ENCODE data around the gene FEZ2.

The FEZ2 gene

GRCh38 chr2:36567711-36568408, 30.1 kb downstream of the FEZ2 start:
- no peak overlapping the region for H3K4me3 ChIP-seq (ENCODE audit: low read depth, low read length)
- no peak for DNase-seq (ENCODE audit: low read depth)
- no peak for TF ChIP-seq MYC (IDR thresholded peaks at IDR 0.05; ENCODE audit: low read depth, low read length)
- TF ChIP-seq MAX (IDR thresholded peaks at IDR 0.05; ENCODE audit: low read depth, low read length) = no peak
- no peak for TF ChIP-seq POLR2A (IDR thresholded peaks at IDR 0.05; ENCODE audit: extremely low read depth, insufficient read length)
- TF ChIP-seq CTCF (IDR thresholded peaks at IDR 0.05; ENCODE audit: low read depth, low read length) = no peak

GRCh38 chr2:36566887-36567286, 31.1 kb downstream of the FEZ2 start:
- no peak for TF ChIP-seq MAX (IDR thresholded peaks at IDR 0.05; ENCODE audit: low read depth, low read length)
- H3K4me3 ChIP-seq (ENCODE audit: low read depth, low read length) = no peak overlapping the region
- DNase-seq (ENCODE audit: low read depth) = no peak

- TF ChIP-seq CTCF (IDR thresholded peaks at IDR 0.05; ENCODE audit: low read depth, low read length) (no peak), MAX (IDR thresholded peaks at IDR 0.05; ENCODE audit: low read depth, low read length) (no peak), POLR2A (IDR thresholded peaks at IDR 0.05; ENCODE audit: extremely low read depth, insufficient read length) (no peak), MYC (IDR thresholded peaks at IDR 0.05; ENCODE audit: low read depth, low read length) (no peak)
- H3K4me3 ChIP-seq (ENCODE audit: low read depth, low read length) = no peak overlapping the region
- no peak for DNase-seq (ENCODE audit: low read depth)
These were observed 32.3 kb downstream of the FEZ2 start for GRCh38 chr2:36565712-36566111.

GRCh38 chr2:36564377-36564930, 33.5 kb downstream of the FEZ2 start:
- TF ChIP-seq MAX (IDR thresholded peaks at IDR 0.05; ENCODE audit: low read depth, low read length) (no peak), CTCF (IDR thresholded peaks at IDR 0.05; ENCODE audit: low read depth, low read length) (no peak), MYC (IDR thresholded peaks at IDR 0.05; ENCODE audit: low read depth, low read length) (no peak), POLR2A (IDR thresholded peaks at IDR 0.05; ENCODE audit: extremely low read depth, insufficient read length) (no peak)
- no peak for DNase-seq (ENCODE audit: low read depth)
- H3K4me3 ChIP-seq (ENCODE audit: low read depth, low read length) = no peak overlapping the region

GRCh38 chr2:36562973-36563532, 34.9 kb downstream of the FEZ2 start:
- DNase-seq (ENCODE audit: low read depth) = peak; percentile 70
- H3K4me3 ChIP-seq (ENCODE audit: low read depth, low read length) = no peak overlapping the region

More at GRCh38 chr2:36562973-36563532, 34.9 kb downstream of the FEZ2 start:
- no peak for TF ChIP-seq MAX (IDR thresholded peaks at IDR 0.05; ENCODE audit: low read depth, low read length)
- no peak for TF ChIP-seq POLR2A (IDR thresholded peaks at IDR 0.05; ENCODE audit: extremely low read depth, insufficient read length)
- no peak for TF ChIP-seq MYC (IDR thresholded peaks at IDR 0.05; ENCODE audit: low read depth, low read length)
- TF ChIP-seq CTCF (IDR thresholded peaks at IDR 0.05; ENCODE audit: low read depth, low read length) = no peak

All from NB4 (cell line).